PFSK-1 (cell line): ENCODE data around the gene CMTR2.

Experiments used
- POLR2AphosphoS5 ChIP-seq: IDR thresholded peaks from 2 replicates; pipeline ENCODE4 v1.6.1; 2012; ENCODE audit warnings: low read depth, mild to moderate bottlenecking, control low read depth, low read length, moderate library complexity
- REST ChIP-seq, 2 experiments: IDR thresholded peaks; 2 replicates each; pipeline versions ENCODE4 v1.6.1 to v1.8.0; 2011 to 2012; ENCODE audit warnings: low read depth in 2 of 2, low read length in 2 of 2, control low read depth in 1 of 2, inconsistent platforms in 1 of 2, mild to moderate bottlenecking in 1 of 2, moderate library complexity in 1 of 2; ENCODE audit not compliant: insufficient read depth in 1 of 2
- SIN3A ChIP-seq: IDR thresholded peaks from 2 replicates; pipeline ENCODE4 v1.6.1; 2012; ENCODE audit warnings: mild to moderate bottlenecking, low read length, moderate library complexity, borderline replicate concordance; ENCODE audit not compliant: insufficient read depth
- TAF1 ChIP-seq: IDR thresholded peaks from 2 replicates; pipeline ENCODE4 v1.6.1; 2012; ENCODE audit warnings: low read length, control low read depth, borderline replicate concordance; ENCODE audit not compliant: insufficient read depth

- TF ChIP-seq POLR2AphosphoS5 (no peak), REST (IDR thresholded peaks at IDR 0.05; ENCODE audit: insufficient read depth in 1 of 2, low read depth in 2 of 2, low read length in 2 of 2) (no peak), TAF1 (no peak), SIN3A (no peak)
These were observed 5.6 kb downstream of the CMTR2 start for GRCh38 chr16:71283612-71284011.
